SK-N-SH treated with all-trans-retinoic acid at 6 μM for 48 hours (cell line): ENCODE results near the gene COQ5.

Experiments used
- ATAC-seq: fragments of 200-7000 bp; cut with Tn5 transposase; 3 replicates; pipeline ENCODE4 v1.9.1; 2020; ENCODE audit warnings: mild to moderate bottlenecking, moderate library complexity
- ARNTL ChIP-seq: fragments of 450-650 bp; formaldehyde crosslinking; IDR thresholded peaks from 2 replicates; pipeline ENCODE4 v1.5.0; 2020; ENCODE audit warnings: low read depth, mild to moderate bottlenecking, moderate library complexity, borderline replicate concordance
- BACH2 ChIP-seq: fragments of 250-450 bp; sonication (Bioruptor Pico); IDR thresholded peaks from 2 replicates; pipeline ENCODE4 v1.9.0; 2021; ENCODE audit warnings: mild to moderate bottlenecking, borderline replicate concordance
- CSDC2 ChIP-seq: fragments of 250-450 bp; sonication (Bioruptor Pico); IDR thresholded peaks from 2 replicates; pipeline ENCODE4 v1.5.0; 2020; ENCODE audit warnings: mild to moderate bottlenecking, moderate library complexity
- ESRRG ChIP-seq: fragments of 250-450 bp; sonication (Bioruptor Pico); IDR thresholded peaks from 2 replicates; pipeline ENCODE4 v1.6.1; 2021; ENCODE audit warnings: mild to moderate bottlenecking
- GLIS3 ChIP-seq: fragments of 250-450 bp; sonication (Bioruptor Pico); IDR thresholded peaks from 2 replicates; pipeline ENCODE4 v1.5.0; 2020; ENCODE audit warnings: mild to moderate bottlenecking, moderate library complexity
- ISL1 ChIP-seq: fragments of 250-450 bp; sonication (Bioruptor Pico); IDR thresholded peaks from 2 replicates; pipeline ENCODE4 v2.1.2; 2022; ENCODE audit warnings: mild to moderate bottlenecking, moderate library complexity
- OSR1 ChIP-seq: fragments of 250-450 bp; sonication (Bioruptor Pico); IDR thresholded peaks from 2 replicates; pipeline ENCODE4 v1.8.0; 2022; ENCODE audit warnings: moderate library complexity, mild to moderate bottlenecking, inconsistent platforms
- PPARA ChIP-seq: fragments of 250-450 bp; sonication (Bioruptor Pico); IDR thresholded peaks from 2 replicates; pipeline ENCODE4 v1.5.0; 2020; ENCODE audit warnings: mild to moderate bottlenecking, borderline replicate concordance
- RARB ChIP-seq: fragments of 250-450 bp; sonication (Bioruptor Pico); IDR thresholded peaks from 2 replicates; pipeline ENCODE4 v1.8.0; 2021; ENCODE audit warnings: mild to moderate bottlenecking, moderate library complexity
- SNAI2 ChIP-seq: fragments of 250-450 bp; sonication (Bioruptor Pico); IDR thresholded peaks from 2 replicates; pipeline ENCODE4 v1.5.0; 2020; ENCODE audit warnings: mild to moderate bottlenecking, moderate library complexity
- TCF4 ChIP-seq: fragments of 250-450 bp; sonication (Bioruptor Pico); IDR thresholded peaks from 2 replicates; pipeline ENCODE4 v1.8.0; 2021; ENCODE audit warnings: mild to moderate bottlenecking, moderate library complexity, borderline replicate concordance
- ZFP3 ChIP-seq: fragments of 250-450 bp; sonication (Bioruptor Pico); IDR thresholded peaks from 2 replicates; pipeline ENCODE4 v1.5.0; 2020; ENCODE audit warnings: mild to moderate bottlenecking, moderate library complexity
- ZNF565 ChIP-seq: fragments of 450-650 bp; formaldehyde crosslinking; conservative IDR thresholded peaks from 2 replicates; pipeline ENCODE4 v1.5.0; 2020; ENCODE audit warnings: low read depth, mild to moderate bottlenecking, moderate library complexity
- ZNF70 ChIP-seq: fragments of 450-650 bp; formaldehyde crosslinking; IDR thresholded peaks from 2 replicates; pipeline ENCODE4 v1.5.0; 2020; ENCODE audit warnings: mild to moderate bottlenecking, moderate library complexity
- ZNF8 ChIP-seq: fragments of 450-650 bp; formaldehyde crosslinking; IDR thresholded peaks from 2 replicates; pipeline ENCODE4 v1.5.0; 2020; ENCODE audit warnings: mild to moderate bottlenecking, moderate library complexity
- TF ChIP-seq, protein P1 (sequence below): fragments of 250-450 bp; sonication (Bioruptor Pico); IDR thresholded peaks from 2 replicates; pipeline ENCODE4 v1.8.0; 2021; ENCODE audit warnings: low read depth, mild to moderate bottlenecking, moderate library complexity, borderline replicate concordance
- TF ChIP-seq, protein P2 (sequence below): fragments of 250-450 bp; sonication (Bioruptor Pico); IDR thresholded peaks from 2 replicates; pipeline ENCODE4 v1.5.1; 2020; ENCODE audit warnings: low read depth, mild to moderate bottlenecking, moderate library complexity
- TF ChIP-seq, protein P3 (sequence below): fragments of 250-450 bp; sonication (Bioruptor Pico); IDR thresholded peaks from 2 replicates; pipeline ENCODE4 v1.5.1; 2021; ENCODE audit warnings: mild to moderate bottlenecking, moderate library complexity
- TF ChIP-seq, protein P4 (sequence below): fragments of 250-450 bp; sonication (Bioruptor Pico); IDR thresholded peaks from 2 replicates; pipeline ENCODE4 v1.5.0; 2020; ENCODE audit warnings: mild to moderate bottlenecking, moderate library complexity

Gene COQ5

DNA sequence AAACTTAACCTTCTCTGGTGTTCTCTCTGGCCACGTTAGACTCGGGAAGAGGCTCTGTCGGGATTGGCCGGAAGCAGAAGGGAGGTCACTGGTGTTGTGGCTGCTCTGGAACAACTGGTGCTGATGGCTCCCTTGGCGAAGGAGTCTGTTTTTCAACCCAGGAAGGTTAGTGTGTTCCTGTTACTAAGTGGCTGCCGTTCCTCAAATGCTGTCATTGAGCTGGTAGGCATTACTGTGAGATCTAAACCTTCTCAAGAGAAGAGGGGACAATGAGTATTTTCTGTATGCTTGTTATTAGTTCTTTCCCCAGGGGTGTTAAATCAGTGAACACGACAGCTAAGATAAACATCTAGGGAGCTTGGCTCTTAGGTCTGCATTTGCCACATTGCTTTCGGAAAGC, 33.9 kb upstream of the COQ5 start (continued):
- TF ChIP-seq, protein P1, sequence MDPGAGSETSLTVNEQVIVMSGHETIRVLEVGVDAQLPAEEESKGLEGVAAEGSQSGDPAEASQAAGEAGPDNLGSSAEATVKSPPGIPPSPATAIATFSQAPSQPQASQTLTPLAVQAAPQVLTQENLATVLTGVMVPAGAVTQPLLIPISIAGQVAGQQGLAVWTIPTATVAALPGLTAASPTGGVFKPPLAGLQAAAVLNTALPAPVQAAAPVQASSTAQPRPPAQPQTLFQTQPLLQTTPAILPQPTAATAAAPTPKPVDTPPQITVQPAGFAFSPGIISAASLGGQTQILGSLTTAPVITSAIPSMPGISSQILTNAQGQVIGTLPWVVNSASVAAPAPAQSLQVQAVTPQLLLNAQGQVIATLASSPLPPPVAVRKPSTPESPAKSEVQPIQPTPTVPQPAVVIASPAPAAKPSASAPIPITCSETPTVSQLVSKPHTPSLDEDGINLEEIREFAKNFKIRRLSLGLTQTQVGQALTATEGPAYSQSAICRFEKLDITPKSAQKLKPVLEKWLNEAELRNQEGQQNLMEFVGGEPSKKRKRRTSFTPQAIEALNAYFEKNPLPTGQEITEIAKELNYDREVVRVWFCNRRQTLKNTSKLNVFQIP (CRISPR knock-in tag) = no peak
- TF ChIP-seq ISL1 = no peak
- TF ChIP-seq ARNTL = no peak
- no peak for TF ChIP-seq CSDC2 (CRISPR knock-in tag)
- no peak for TF ChIP-seq ZFP3 (CRISPR knock-in tag)
- no peak for TF ChIP-seq ZNF70 (CRISPR knock-in tag)

DNA sequence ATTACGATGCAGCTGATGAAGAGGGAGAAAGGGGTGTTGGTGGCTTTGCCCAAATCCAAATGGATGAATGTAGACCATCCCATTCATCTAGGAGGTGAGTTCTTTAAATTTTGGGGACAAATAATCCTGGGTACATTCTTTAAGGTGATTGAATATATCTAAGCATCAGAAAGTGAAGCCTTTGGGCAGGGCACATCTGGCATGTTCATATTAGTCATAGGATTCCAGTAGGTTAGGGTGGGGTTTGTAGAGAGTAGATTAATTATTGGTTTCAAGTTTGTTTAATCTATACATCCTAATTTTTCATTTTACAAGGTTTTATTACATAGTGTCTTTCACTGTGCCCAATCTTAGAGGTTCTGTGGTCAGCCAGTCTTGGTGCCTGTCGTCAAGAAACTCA, 28.6 kb upstream of the COQ5 start:
- no peak for TF ChIP-seq ZNF565 (CRISPR knock-in tag)
- TF ChIP-seq, protein P2, sequence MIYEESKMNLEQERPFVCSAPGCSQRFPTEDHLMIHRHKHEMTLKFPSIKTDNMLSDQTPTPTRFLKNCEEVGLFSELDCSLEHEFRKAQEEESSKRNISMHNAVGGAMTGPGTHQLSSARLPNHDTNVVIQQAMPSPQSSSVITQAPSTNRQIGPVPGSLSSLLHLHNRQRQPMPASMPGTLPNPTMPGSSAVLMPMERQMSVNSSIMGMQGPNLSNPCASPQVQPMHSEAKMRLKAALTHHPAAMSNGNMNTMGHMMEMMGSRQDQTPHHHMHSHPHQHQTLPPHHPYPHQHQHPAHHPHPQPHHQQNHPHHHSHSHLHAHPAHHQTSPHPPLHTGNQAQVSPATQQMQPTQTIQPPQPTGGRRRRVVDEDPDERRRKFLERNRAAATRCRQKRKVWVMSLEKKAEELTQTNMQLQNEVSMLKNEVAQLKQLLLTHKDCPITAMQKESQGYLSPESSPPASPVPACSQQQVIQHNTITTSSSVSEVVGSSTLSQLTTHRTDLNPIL = no peak
- no peak for ATAC-seq

DNA sequence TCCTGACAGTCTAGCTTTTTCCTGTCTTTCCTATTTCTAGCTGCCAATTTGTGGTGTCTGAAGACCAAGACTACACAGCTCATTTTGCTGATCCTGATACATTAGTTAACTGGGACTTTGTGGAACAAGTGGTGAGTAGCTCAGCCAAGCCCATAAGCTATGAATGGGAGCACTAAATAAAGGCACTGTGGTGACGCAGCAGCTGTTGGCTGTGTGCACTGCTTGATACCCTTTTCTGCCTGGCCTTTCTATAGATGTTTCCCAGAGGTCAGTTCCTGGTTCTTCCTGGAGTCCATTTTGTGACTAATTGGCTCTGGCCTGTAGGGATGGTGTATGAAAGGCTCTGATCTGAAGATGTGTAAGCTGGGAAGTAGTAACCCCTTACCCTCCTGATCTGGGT, 25.7 kb upstream of the COQ5 start:
- TF ChIP-seq RARB (CRISPR knock-in tag) (no peak), ZNF565 (CRISPR knock-in tag) (no peak), ISL1 (no peak)
- TF ChIP-seq, protein P2 = no peak
- TF ChIP-seq, protein P3, sequence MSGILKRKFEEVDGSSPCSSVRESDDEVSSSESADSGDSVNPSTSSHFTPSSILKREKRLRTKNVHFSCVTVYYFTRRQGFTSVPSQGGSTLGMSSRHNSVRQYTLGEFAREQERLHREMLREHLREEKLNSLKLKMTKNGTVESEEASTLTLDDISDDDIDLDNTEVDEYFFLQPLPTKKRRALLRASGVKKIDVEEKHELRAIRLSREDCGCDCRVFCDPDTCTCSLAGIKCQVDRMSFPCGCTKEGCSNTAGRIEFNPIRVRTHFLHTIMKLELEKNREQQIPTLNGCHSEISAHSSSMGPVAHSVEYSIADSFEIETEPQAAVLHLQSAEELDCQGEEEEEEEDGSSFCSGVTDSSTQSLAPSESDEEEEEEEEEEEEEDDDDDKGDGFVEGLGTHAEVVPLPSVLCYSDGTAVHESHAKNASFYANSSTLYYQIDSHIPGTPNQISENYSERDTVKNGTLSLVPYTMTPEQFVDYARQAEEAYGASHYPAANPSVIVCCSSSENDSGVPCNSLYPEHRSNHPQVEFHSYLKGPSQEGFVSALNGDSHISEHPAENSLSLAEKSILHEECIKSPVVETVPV (CRISPR knock-in tag) = no peak
- TF ChIP-seq, all 23 proteins: peak for 0
- ATAC-seq = no peak

DNA sequence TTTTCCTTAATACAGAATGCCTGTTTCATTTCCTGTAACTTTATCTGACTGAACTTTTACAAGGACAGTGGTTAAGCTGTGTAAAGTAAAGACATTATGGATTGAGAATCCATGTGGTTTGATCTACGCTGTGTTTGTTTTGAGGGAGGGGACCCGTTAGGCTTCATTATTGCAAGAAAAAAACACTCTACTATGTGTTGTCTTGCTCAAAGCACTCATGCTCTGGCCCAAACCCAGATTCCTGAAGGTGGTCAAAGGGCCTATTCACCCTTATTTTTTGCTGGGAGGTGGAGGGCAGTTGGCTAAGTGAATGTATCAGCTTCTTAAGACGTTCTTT, 17.1 kb upstream of the COQ5 start:
- no peak for TF ChIP-seq BACH2
- ATAC-seq = no peak; the same call in 2 of the 3 replicates

DNA sequence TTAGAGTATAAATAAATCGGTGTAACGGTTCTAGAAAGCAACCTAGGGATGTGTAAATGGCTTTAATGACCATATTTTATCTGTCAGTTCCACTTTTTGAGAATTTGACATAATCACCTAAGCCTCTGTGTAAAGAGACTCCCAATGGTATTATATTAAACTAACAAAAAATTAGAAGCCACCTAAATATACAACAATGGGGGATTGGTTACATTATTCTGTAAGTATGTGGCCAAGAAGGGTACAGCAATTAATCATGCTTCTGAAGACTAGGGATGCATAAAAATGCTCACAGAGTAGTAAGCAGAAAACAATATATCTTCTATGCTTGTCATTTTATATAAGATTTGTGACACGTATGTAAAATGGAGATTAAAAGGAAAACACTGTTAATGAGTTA, 15.7 kb upstream of the COQ5 start:
- TF ChIP-seq CSDC2 (CRISPR knock-in tag) = no peak
- no peak for TF ChIP-seq TCF4 (CRISPR knock-in tag)
- TF ChIP-seq ZNF8 (CRISPR knock-in tag) = no peak
- TF ChIP-seq PPARA (CRISPR knock-in tag) = no peak
- TF ChIP-seq, protein P3 (CRISPR knock-in tag) = no peak
- TF ChIP-seq SNAI2 (CRISPR knock-in tag) = no peak
- TF ChIP-seq, protein P2 = no peak; the same call in 1 of the 2 replicates
- TF ChIP-seq ZFP3 (CRISPR knock-in tag) = no peak
- no peak for TF ChIP-seq ZNF70 (CRISPR knock-in tag)
- TF ChIP-seq ZNF565 (CRISPR knock-in tag) = no peak
- no peak for TF ChIP-seq GLIS3 (CRISPR knock-in tag)
- TF ChIP-seq OSR1 (CRISPR knock-in tag) = no peak
- TF ChIP-seq ISL1 = no peak
- TF ChIP-seq RARB (CRISPR knock-in tag) = no peak
- no peak for TF ChIP-seq ARNTL
- no peak for TF ChIP-seq ESRRG (CRISPR knock-in tag)
- TF ChIP-seq, protein P4, sequence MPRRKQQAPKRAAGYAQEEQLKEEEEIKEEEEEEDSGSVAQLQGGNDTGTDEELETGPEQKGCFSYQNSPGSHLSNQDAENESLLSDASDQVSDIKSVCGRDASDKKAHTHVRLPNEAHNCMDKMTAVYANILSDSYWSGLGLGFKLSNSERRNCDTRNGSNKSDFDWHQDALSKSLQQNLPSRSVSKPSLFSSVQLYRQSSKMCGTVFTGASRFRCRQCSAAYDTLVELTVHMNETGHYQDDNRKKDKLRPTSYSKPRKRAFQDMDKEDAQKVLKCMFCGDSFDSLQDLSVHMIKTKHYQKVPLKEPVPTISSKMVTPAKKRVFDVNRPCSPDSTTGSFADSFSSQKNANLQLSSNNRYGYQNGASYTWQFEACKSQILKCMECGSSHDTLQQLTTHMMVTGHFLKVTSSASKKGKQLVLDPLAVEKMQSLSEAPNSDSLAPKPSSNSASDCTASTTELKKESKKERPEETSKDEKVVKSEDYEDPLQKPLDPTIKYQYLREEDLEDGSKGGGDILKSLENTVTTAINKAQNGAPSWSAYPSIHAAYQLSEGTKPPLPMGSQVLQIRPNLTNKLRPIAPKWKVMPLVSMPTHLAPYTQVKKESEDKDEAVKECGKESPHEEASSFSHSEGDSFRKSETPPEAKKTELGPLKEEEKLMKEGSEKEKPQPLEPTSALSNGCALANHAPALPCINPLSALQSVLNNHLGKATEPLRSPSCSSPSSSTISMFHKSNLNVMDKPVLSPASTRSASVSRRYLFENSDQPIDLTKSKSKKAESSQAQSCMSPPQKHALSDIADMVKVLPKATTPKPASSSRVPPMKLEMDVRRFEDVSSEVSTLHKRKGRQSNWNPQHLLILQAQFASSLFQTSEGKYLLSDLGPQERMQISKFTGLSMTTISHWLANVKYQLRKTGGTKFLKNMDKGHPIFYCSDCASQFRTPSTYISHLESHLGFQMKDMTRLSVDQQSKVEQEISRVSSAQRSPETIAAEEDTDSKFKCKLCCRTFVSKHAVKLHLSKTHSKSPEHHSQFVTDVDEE (CRISPR knock-in tag) = no peak
- ATAC-seq = no peak
